Spleen (tissue), 11 donors: Measurements from ENCODE around the gene ZMYND8. TPM values are rescaled to one million over a fixed set of nuclear protein-coding genes. Genes with fewer than 3 reads are reported as not detected.

Source experiments
- DNase-seq: peaks from one replicate; pipeline ENCODE4 v3.0.0-alpha.2; 2020
- H3K27ac ChIP-seq, 8 donors: fragments of 200-600 bp; sonication (generic) in 7 of 8; 1 replicate in 4 of 8; 2 replicates in 4 of 8; pipeline versions ENCODE4 v1.5.0 to v1.8.0; 2016 to 2021; ENCODE audit warnings: inconsistent platforms in 4 of 8, mild to moderate bottlenecking in 4 of 8, moderate library complexity in 1 of 8
- H3K27me3 ChIP-seq, 7 donors: fragments of 200-600 bp; sonication (generic) in 6 of 7; replicated peaks in 1 of 7; 1 replicate in 4 of 7; 2 replicates in 3 of 7; pipeline versions ENCODE4 v1.5.0 to v1.8.0; 2016 to 2021; ENCODE audit warnings: inconsistent platforms in 3 of 7, mild to moderate bottlenecking in 1 of 7
- H3K36me3 ChIP-seq, 6 donors: fragments of 200-600 bp; sonication (generic) in 5 of 6; 1 replicate in 4 of 6; 2 replicates in 2 of 6; pipeline versions ENCODE4 v1.5.0 to v1.8.0; 2016 to 2021; ENCODE audit warnings: inconsistent platforms in 2 of 6
- H3K4me1 ChIP-seq, 6 donors: fragments of 200-600 bp; sonication (generic) in 5 of 6; 1 replicate in 3 of 6; 2 replicates in 3 of 6; pipeline versions ENCODE4 v1.5.0 to v1.8.0; 2016 to 2021; ENCODE audit warnings: inconsistent platforms in 3 of 6
- H3K4me3 ChIP-seq, 8 donors: fragments of 200-600 bp; sonication (generic) in 7 of 8; 1 replicate in 4 of 8; 2 replicates in 4 of 8; pipeline versions ENCODE4 v1.5.0 to v1.8.0; 2016 to 2021; ENCODE audit warnings: inconsistent platforms in 4 of 8, mild to moderate bottlenecking in 4 of 8, moderate library complexity in 2 of 8
- H3K9me3 ChIP-seq, 8 donors: fragments of 200-600 bp; sonication (generic) in 7 of 8; 1 replicate in 4 of 8; 2 replicates in 4 of 8; pipeline versions ENCODE4 v1.5.0 to v1.8.0; 2016 to 2021; ENCODE audit warnings: inconsistent platforms in 4 of 8
- CTCF ChIP-seq, 11 experiments: fragments of 200-600 bp in 7 of 11; fragments of 450-650 bp in 4 of 11; sonication (generic) in 4 of 11; IDR thresholded peaks in 8 of 11; conservative IDR thresholded peaks in 3 of 11; 1 replicate in 7 of 11; 2 replicates in 4 of 11; pipeline versions ENCODE4 v1.4.0 to v1.8.0; 2016 to 2021; ENCODE audit warnings: antibody characterized with exemption in 11 of 11, inconsistent platforms in 4 of 11, mild to moderate bottlenecking in 1 of 11
- POLR2A ChIP-seq, 3 donors: fragments of 450-650 bp; IDR thresholded peaks; one replicate each; pipeline ENCODE4 v1.5.1; 2017; ENCODE audit warnings: antibody characterized with exemption in 3 of 3, mild to moderate bottlenecking in 1 of 3
- POLR2AphosphoS5 ChIP-seq, 3 donors: sonication (generic); formaldehyde crosslinking; IDR thresholded peaks; one replicate each; pipeline ENCODE4 v1.5.1; 2017; ENCODE audit warnings: antibody characterized with exemption in 3 of 3
- WGBS, 5 donors: extraction: QIAGEN DNeasy Blood & Tissue Kit in 3 of 5; methylation state at CpG; one replicate each; pipeline versions ENCODE4 v1.1.5 to v1.1.7; 2013 to 2018; 5-methylcytosine and 5-hydroxymethylcytosine counted together
- intact Hi-C: fragments of 100-400 bp; cut with DNase I; formaldehyde crosslinking; loops from one replicate; pipeline ENCODE4 v1.15.0; 2023; ENCODE audit warnings: low total_unique reads
- polyA plus RNA-seq, 3 donors: library from polyadenylated mRNA; stranded (reverse); fragments of 200-250 nt; gene quantifications; one replicate each; pipeline ENCODE4 v1.2.1, GENCODE V29; 2013
- total RNA-seq, 7 donors: library from RNA; depleted of rRNA in 3 of 7; stranded (reverse); fragments of >200 nt in 3 of 7; fragmentation: NEBNext Ultra II Directional in 4 of 7; extraction: Animal tissue kit (Norgen Biotek cat#: 25700) in 4 of 7; gene quantifications; one replicate each; pipeline versions ENCODE4 v1.1.0 to v1.2.1, GENCODE V29; 2016 to 2021
- donor health status: healthy with polysubstance abuse.
- donor health status: DM: no; HTN: no; CAD: no; lungs with moderate emphysema.
- donor health status: DM: no; HTN: no; CAD: no.
- donor health status: Bipolar disorder and iron deficiency.
- donor health status: healthy.
- donor health status: DM: no; HTN: no; CAD: no.
- donor health status: DM: yes; HTN: yes; CAD: no.

ZMYND8 gene
- total and polyA plus RNA-seq, 10 donors = 12.5 to 64.0 (median 46.8) TPM

DNA sequence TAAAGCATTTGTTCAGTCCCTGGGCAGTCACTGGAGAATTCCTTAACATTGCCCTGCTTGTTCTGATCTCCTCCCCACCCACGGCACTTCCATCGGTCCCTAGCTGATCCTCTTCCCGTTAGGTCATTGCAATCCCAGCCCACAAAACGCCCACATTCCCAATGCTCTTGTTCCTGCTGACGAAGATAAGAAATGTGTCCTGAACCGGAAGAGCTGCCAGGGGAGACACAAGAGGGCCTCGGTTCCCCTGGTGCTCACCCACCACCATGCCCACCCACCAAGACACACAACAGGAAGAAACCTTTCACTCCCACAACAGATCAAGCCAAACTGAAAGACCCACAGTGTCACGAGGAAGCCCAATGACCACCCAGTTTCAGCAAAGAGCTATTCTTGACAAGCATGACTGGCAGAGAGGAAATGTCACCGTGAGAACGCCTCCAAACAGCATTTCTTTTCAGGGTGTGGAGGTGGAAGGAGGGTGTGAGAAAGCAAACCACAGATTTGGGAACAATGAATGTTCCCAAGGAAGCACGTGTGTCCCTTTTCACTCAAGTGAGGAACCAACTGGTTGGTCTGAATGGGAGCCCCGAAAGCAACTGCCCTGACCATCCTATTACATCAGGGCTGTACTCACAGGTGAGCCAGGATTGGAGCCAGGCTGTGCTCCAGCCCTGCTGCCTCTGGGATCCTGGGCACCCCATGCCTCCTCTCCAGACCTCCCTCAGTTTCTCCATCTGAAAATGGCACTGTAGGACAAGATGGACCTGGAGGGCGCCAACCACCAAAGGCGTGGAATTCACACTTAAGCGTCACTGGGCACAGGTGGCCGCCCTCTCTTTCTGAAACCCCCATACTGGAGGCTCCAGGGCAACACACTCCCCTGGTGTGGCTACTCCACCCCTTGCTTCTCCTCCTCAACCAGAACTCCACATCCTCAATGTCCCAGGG is 97.5 kb downstream of the ZMYND8 start:
- peak overlapping the region; percentile 66 to 85 (median 78) for H3K27ac ChIP-seq
- H3K4me3 ChIP-seq = peak overlapping the region in 1 of 8 donors; percentile 19
- TF ChIP-seq POLR2AphosphoS5 (IDR thresholded peaks at IDR 0.05) (peak in 1 of 3 donors; percentile 38), POLR2A (IDR thresholded peaks at IDR 0.05) (no peak)
- peaks cover 0 to 91% (median 24%) of the 10 kb centered on the region in 6 donors for H3K36me3 ChIP-seq
- 49 to 65% (median 53%) methylated on average over 16 of the region's 16 CpGs for WGBS, 5 donors
- DNase-seq = no peak
- H3K4me1 ChIP-seq = peaks cover 17 to 76% (median 51%) of the 10 kb centered on the region in 6 donors
- H3K9me3 ChIP-seq = no peaks in the 10 kb centered on the region
- no peaks in the 10 kb centered on the region for H3K27me3 ChIP-seq
- intact Hi-C loops = no loop called here

GRCh38 chr20:47257771-47258170 is 98.7 kb downstream of the ZMYND8 start:
- WGBS, 5 donors = 59 to 75% (median 67%) methylated on average over 3 of the region's 3 CpGs
- Histone ChIP-seq H3K9me3 (no peaks in the 10 kb centered on the region), H3K4me1 (peaks cover 17 to 76% (median 44%) of the 10 kb centered on the region in 6 donors), H3K27me3 (no peaks in the 10 kb centered on the region), H3K36me3 (peaks cover 0 to 91% (median 32%) of the 10 kb centered on the region in 6 donors), H3K27ac (peak overlapping the region; percentile 66 to 85 (median 78)), H3K4me3 (no peak overlapping the region)
- TF ChIP-seq CTCF (IDR thresholded peaks at IDR 0.05 in 8 of 11, conservative IDR thresholded peaks at IDR 0.05 in 3 of 11) = no peak
- TF ChIP-seq POLR2AphosphoS5 (IDR thresholded peaks at IDR 0.05) = no peak
- no peak for TF ChIP-seq POLR2A (IDR thresholded peaks at IDR 0.05)
- no peak for DNase-seq
- intact Hi-C loops = no loop called here

DNA sequence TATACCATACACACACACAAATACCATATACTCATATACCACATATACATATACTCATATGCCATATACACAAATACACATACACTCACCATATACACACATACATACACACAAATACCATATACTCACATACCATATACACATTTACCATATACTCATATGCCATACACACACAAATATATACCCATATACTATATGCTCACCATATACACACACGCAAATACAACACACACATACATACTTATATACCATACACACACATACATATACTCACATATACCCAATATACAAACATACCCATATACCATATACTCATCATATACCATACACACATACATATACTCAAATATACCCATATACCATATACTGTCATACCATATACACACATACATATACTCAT is 99.2 kb downstream of the ZMYND8 start:
- H3K9me3 ChIP-seq = no peaks in the 10 kb centered on the region
- peaks cover 0 to 91% (median 33%) of the 10 kb centered on the region in 6 donors for H3K36me3 ChIP-seq
- intact Hi-C loops = no loop called here
- H3K27me3 ChIP-seq = no peaks in the 10 kb centered on the region
- no peak for DNase-seq
- H3K27ac ChIP-seq = peak overlapping the region in 3 of 8 donors; percentile 77 to 85 (median 83)
- no peak for TF ChIP-seq POLR2AphosphoS5 (IDR thresholded peaks at IDR 0.05)
- H3K4me1 ChIP-seq = peaks cover 17 to 76% (median 45%) of the 10 kb centered on the region in 6 donors
- WGBS, 5 donors = 95 to 100% (median 97%) methylated on average over 1 of the region's 1 CpG
- H3K4me3 ChIP-seq = no peak overlapping the region

DNA sequence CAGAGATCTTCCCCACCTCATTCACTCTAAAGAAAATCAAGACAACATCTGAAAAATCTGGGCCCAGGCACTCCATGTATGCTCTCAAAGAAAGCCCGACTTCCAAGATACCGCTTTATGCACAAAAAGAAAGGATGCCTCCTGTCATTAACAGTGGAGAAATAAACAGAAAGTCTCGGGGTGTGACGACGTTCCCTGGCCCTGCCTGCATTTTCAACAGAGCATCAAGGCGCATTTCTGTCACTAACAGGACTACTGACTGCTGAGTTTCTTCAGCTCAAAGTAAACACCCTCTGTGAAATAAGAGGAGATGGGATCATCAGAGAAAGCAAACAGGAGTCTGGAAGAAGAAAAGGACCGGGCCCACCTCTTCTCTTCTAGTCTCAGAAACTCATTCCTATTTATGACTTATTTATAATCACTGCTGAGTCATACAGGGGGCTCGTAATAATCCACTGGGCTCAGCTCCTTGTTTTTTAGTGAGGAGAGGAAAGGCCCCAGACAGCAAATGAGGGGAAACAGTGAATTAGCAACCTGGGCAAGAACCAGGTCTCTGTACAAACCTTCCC is 99.7 kb downstream of the ZMYND8 start:
- peak overlapping the region in 3 of 8 donors; percentile 3 to 85 (median 83) for H3K27ac ChIP-seq
- H3K36me3 ChIP-seq = peaks cover 0 to 91% (median 30%) of the 10 kb centered on the region in 6 donors
- H3K27me3 ChIP-seq = no peaks in the 10 kb centered on the region
- intact Hi-C loops = no loop called here
- H3K4me1 ChIP-seq = peaks cover 17 to 76% (median 41%) of the 10 kb centered on the region in 6 donors
- H3K9me3 ChIP-seq = no peaks in the 10 kb centered on the region
- no peak overlapping the region for H3K4me3 ChIP-seq
- no peak for DNase-seq
- 94 to 96% (median 95%) methylated on average over 8 of the region's 8 CpGs for WGBS, 5 donors
- TF ChIP-seq POLR2A (IDR thresholded peaks at IDR 0.05) = no peak

DNA sequence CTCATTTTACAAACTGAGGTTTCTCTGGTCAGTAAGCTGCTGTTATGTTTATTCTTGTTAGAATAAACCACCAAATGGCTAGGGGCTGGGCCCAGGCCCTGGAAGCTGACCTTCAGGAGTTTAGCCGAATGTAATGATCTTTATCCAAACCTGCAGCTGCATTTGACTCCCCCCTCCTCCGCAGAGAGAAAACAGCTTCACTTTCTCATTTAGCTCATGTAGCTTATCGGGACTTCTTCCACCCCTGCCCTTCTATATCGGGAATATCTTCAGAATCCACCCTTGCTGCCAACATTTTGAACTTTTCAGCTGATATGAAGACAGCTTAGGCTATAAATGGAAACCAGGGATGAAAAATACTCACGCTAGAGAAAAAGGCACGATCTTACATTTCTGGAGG is 102.6 kb downstream of the ZMYND8 start:
- H3K4me3 ChIP-seq = no peak overlapping the region
- H3K27ac ChIP-seq = peak overlapping the region in 5 of 8 donors; percentile 4 to 55 (median 17)
- intact Hi-C loops = no loop called here
- DNase-seq = no peak
- peaks cover 0 to 91% (median 35%) of the 10 kb centered on the region in 6 donors for H3K36me3 ChIP-seq
- no peak for TF ChIP-seq CTCF (IDR thresholded peaks at IDR 0.05 in 8 of 11, conservative IDR thresholded peaks at IDR 0.05 in 3 of 11)
- no peak for TF ChIP-seq POLR2A (IDR thresholded peaks at IDR 0.05)
- TF ChIP-seq POLR2AphosphoS5 (IDR thresholded peaks at IDR 0.05) = no peak
- no peaks in the 10 kb centered on the region for H3K27me3 ChIP-seq
- WGBS, 5 donors = 76 to 88% (median 82%) methylated on average over 6 of the region's 6 CpGs
- peaks cover 11 to 59% (median 26%) of the 10 kb centered on the region in 6 donors for H3K4me1 ChIP-seq
- no peaks in the 10 kb centered on the region for H3K9me3 ChIP-seq
